BJ (cell line): ENCODE data around the gene SPINK4. TPM values are rescaled to one million over a fixed set of nuclear protein-coding genes. Genes with fewer than 3 reads are reported as not detected.

Source experiments
- CTCF ChIA-PET: fragments of 350-600 bp; formaldehyde crosslinking; extraction: SDS; loops from one replicate; lab custom pipeline; 2021; ENCODE audit warnings: antibody characterized with exemption, inconsistent platforms; lab: Yijun Ruan, JAX
- POLR2A ChIA-PET: fragments of 300-600 bp; sonication (Branson Sonifier 250); formaldehyde crosslinking; extraction: SDS; loops from one replicate; lab custom pipeline; 2021; ENCODE audit warnings: antibody characterized with exemption; lab: Charles Lee
- DNase-seq: peaks from one replicate; pipeline ENCODE4 v3.0.0-alpha.2; 2011; ENCODE audit warnings: low read depth
- H3K27me3 ChIP-seq: 2 replicates; pipeline ENCODE4 v1.6.0; 2011; ENCODE audit warnings: low read length; ENCODE audit not compliant: control insufficient read depth, insufficient read depth
- H3K36me3 ChIP-seq: 2 replicates; pipeline ENCODE4 v1.5.1; 2011; ENCODE audit warnings: low read length; ENCODE audit not compliant: control insufficient read depth, insufficient read depth
- H3K4me3 ChIP-seq: 2 replicates; pipeline ENCODE4 v1.5.1; 2011; ENCODE audit warnings: low read depth, mild to moderate bottlenecking, control low read depth, low read length
- polyA plus RNA-seq: library from polyadenylated mRNA; depleted of rRNA; stranded (reverse); fragments of >200 nt; gene quantifications from 2 replicates; pipeline ENCODE4 v1.2.3, GENCODE V29; 2011
- TF ChIP-seq, protein P1 (sequence below): IDR thresholded peaks from 2 replicates; pipeline ENCODE4 v1.5.1; 2011; ENCODE audit warnings: low read depth, mild to moderate bottlenecking, control low read depth, inconsistent platforms, low read length, moderate library complexity; ENCODE audit not compliant: insufficient read depth

Gene SPINK4
- polyA plus RNA-seq, 1 experiment, result not detected

DNA sequence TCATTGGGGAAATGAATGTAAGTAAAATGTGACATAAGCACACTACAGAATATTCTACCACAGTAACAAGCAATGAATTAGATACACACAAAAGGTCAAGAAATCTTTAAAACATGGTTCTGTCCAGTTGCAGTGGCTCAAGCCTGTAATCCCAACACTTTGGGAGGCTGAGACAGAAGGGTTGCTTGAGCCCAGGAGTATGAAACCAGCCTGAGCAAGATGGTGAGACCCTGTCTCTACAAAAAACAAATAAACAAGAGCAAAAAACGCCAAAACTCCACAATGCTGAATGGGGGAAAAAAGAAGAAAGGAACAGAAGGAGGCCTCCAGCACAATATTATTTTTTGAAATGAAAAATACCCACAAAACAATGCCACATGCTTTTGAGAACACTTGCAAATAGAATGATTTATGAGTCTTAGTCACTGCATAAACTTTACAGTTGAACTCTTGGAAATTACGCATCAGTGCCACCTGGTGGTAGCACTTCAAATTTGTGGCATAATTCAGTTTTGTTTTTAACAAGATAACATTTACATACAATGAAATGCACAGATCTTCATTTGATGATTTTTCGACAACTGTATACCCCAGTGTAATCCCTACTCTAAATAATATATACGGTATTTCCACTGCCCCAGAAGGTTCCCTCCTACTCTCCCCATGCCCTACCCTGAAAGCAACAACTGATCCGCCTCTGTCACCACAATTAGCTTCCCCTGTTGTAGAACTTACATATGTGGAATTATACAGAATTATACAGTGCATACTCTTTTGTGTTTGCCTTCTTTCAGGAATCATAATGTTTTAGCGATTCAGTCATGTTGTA lies 14.4 kb upstream of the SPINK4 start:
- ChIA-PET CTCF (interaction anchor here (0.6 to 3.4 kb wide), 29 partner anchors 9 to 149 kb away, joined by 3 to 50 read pairs (median 5); partner anchors contain the start of genes B4GALT1, SMU1 and SPINK4), POLR2A (no interaction called here)
- Histone ChIP-seq H3K4me3 (no peak overlapping the region), H3K27me3 (peaks cover 2% of the 10 kb centered on the region; the same call in 1 of the 2 replicates), H3K36me3 (no peaks in the 10 kb centered on the region)
- TF ChIP-seq, protein P1, sequence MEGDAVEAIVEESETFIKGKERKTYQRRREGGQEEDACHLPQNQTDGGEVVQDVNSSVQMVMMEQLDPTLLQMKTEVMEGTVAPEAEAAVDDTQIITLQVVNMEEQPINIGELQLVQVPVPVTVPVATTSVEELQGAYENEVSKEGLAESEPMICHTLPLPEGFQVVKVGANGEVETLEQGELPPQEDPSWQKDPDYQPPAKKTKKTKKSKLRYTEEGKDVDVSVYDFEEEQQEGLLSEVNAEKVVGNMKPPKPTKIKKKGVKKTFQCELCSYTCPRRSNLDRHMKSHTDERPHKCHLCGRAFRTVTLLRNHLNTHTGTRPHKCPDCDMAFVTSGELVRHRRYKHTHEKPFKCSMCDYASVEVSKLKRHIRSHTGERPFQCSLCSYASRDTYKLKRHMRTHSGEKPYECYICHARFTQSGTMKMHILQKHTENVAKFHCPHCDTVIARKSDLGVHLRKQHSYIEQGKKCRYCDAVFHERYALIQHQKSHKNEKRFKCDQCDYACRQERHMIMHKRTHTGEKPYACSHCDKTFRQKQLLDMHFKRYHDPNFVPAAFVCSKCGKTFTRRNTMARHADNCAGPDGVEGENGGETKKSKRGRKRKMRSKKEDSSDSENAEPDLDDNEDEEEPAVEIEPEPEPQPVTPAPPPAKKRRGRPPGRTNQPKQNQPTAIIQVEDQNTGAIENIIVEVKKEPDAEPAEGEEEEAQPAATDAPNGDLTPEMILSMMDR, result peak; percentile 57
- peak; percentile 25 for DNase-seq

DNA sequence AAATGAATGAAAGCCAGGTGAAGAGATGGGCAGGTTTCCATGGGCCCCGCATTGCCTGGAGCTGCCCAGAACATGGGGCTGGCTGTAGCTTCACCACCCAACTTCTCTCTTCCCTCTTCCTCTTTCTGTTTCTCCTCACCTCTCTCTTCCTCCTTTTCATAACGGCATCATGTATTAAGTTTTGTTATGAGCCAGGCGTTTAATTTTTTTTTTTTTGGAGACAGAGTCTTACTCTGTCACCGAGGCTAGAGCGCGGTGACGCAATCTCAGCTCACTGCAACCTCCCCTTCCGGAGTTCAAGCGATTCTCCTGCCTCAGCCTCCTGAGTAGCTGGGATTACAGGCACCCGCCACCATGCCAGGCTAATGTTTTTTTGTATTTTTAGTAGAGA lies 13.0 kb upstream of the SPINK4 start:
- Histone ChIP-seq H3K27me3 (peaks cover under 1% of the 10 kb centered on the region; the same call in 1 of the 2 replicates), H3K36me3 (no peaks in the 10 kb centered on the region), H3K4me3 (no peak overlapping the region)
- ChIA-PET CTCF (interaction anchor here (0.7 to 3.4 kb wide), 17 partner anchors 8 to 148 kb away, joined by 3 to 50 read pairs (median 7); partner anchors contain the start of genes B4GALT1 and SPINK4), POLR2A (no interaction called here)
- TF ChIP-seq, protein P1, result no peak
- DNase-seq, result no peak

DNA sequence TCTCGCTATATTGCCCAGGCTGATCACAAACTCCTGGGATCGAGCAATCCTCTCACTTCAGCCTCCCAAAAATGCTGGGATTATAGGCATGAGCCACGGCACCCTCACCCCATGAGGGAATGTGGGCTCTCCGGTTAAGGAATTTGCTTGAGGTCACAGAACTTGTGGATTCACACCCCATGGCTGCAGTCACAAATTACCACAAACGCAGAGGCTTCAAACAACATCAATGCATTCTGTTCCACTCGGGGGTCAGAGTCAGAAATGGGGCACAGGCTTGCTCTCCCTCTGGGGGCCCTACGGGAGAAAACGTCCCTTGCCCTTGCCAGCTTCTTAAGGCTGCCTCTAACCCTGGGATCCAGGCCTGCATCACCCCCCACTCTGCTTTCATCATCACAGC lies 12.2 kb upstream of the SPINK4 start:
- TF ChIP-seq, protein P1, result no peak
- no peak overlapping the region for H3K4me3 ChIP-seq
- no peaks in the 10 kb centered on the region for H3K36me3 ChIP-seq
- ChIA-PET CTCF (interaction anchor here (0.8 to 3.4 kb wide), 2 partner anchors 52 to 149 kb away, joined by 3 to 50 read pairs; no protein-coding TSS in a partner anchor), POLR2A (no interaction called here)
- no peak for DNase-seq
- no peaks in the 10 kb centered on the region; the same call in 1 of the 2 replicates for H3K27me3 ChIP-seq

DNA sequence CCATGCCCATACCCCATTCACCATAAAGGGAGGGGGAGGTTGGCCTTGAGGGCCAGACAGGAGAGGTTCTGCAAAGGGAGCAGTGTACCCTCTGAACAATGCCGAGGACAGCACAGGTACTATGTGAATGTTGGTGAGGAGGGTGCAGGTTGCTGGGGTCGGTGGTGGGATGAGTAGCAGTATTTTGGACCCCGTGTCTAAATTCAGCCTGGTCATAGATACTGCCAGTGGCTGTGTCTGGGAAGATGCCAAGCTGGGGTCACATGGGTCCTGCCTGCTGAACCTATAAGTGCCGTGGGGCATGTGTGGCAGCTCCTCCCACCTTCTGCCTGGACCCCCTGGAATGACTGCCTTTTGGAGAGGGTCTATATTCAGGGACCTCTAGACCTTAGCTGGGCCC lies 11.4 kb upstream of the SPINK4 start:
- TF ChIP-seq, protein P1, result no peak
- Histone ChIP-seq H3K4me3 (no peak overlapping the region), H3K36me3 (no peaks in the 10 kb centered on the region), H3K27me3 (no peaks in the 10 kb centered on the region; the same call in 1 of the 2 replicates)
- DNase-seq, result no peak
- ChIA-PET CTCF (interaction anchor here (1.3 kb wide), 1 partner anchor 9 kb away, joined by 4 read pairs; no protein-coding TSS in a partner anchor), POLR2A (no interaction called here)
